GM21390 (cell line): ENCODE results near the gene DNAJB2.

Experiments used
- ATAC-seq: cut with Tn5 transposase; IDR thresholded peaks from one replicate; pipeline ENCODE4 v1.9.1; 2021; ENCODE audit not compliant: unreplicated experiment

Gene DNAJB2

GRCh38 chr2:219279151-219279915, at the start of gene DNAJB2:
Gene DNAJB2 (plus strand): TSS chr2:219279366. CDS start chr2:219279834, 468 bp downstream.
- ATAC-seq: peak; percentile 86

- ATAC-seq: no peak
Measured at GRCh38 chr2:219230059-219230540, 49.1 kb upstream of the DNAJB2 start.

GRCh38 chr2:219234331-219234730, 44.8 kb upstream of the DNAJB2 start:
- ATAC-seq: no peak

- no peak for ATAC-seq
Measured at GRCh38 chr2:219243291-219243761, 35.8 kb upstream of the DNAJB2 start.

GRCh38 chr2:219244789-219245147, 34.4 kb upstream of the DNAJB2 start:
- ATAC-seq: no peak

GRCh38 chr2:219245148-219245898, 33.8 kb upstream of the DNAJB2 start, which contains the start of the genes GLB1L and STK16:
Gene GLB1L (minus strand): TSS chr2:219245444. CDS start chr2:219243573, 1,871 bp downstream.
Gene STK16 (plus strand): TSS chr2:219245479. CDS start chr2:219246000, 521 bp downstream.
- peak; percentile 69 for ATAC-seq

- no peak for ATAC-seq
Measured at GRCh38 chr2:219245899-219246230, 33.3 kb upstream of the DNAJB2 start.

- no peak for ATAC-seq
Measured at GRCh38 chr2:219246559-219246958, 32.6 kb upstream of the DNAJB2 start.

- ATAC-seq: no peak
Measured at GRCh38 chr2:219247678-219248642, 31.2 kb upstream of the DNAJB2 start.

GRCh38 chr2:219248845-219249202, 30.3 kb upstream of the DNAJB2 start:
- ATAC-seq: no peak

GRCh38 chr2:219249203-219249980, 29.8 kb upstream of the DNAJB2 start:
- ATAC-seq: peak; percentile 41

- no peak for ATAC-seq
Measured at GRCh38 chr2:219250049-219250781, 29.0 kb upstream of the DNAJB2 start.

GRCh38 chr2:219251656-219252055, 27.5 kb upstream of the DNAJB2 start:
- ATAC-seq: no peak

- ATAC-seq: no peak
Measured at GRCh38 chr2:219252084-219252483, 27.1 kb upstream of the DNAJB2 start.

- ATAC-seq: no peak
Measured at GRCh38 chr2:219252570-219252899, 26.6 kb upstream of the DNAJB2 start.

- peak; percentile 8 for ATAC-seq
Measured at GRCh38 chr2:219252900-219253752, 26.0 kb upstream of the DNAJB2 start, which contains the start of gene TUBA4B. Gene TUBA4B (plus strand): TSS chr2:219253243. CDS start chr2:219253408, 165 bp downstream.

- peak; percentile 49 for ATAC-seq
Measured at GRCh38 chr2:219253753-219254589, 25.2 kb upstream of the DNAJB2 start, which contains the start of gene TUBA4A. Gene TUBA4A (minus strand): TSS chr2:219253918. CDS start chr2:219253858, 60 bp downstream.
